Calu3 (cell line): ENCODE data around the gene SCAPER. TPM values are rescaled to one million over a fixed set of nuclear protein-coding genes. Genes with fewer than 3 reads are reported as not detected.
"Not testable (repeated sequence)": the region's sequence is repeated elsewhere in the genome, so short reads cannot be mapped to it uniquely, and the experiment has no call there.

Experiments
- BruUV-seq: library from RNA; stranded (reverse); fragments of 400-500 nt; replicated peaks from 2 replicates; lab custom pipeline; 2021; lab: Mats Ljungman, UMichigan
- CTCF ChIA-PET: fragments of 300-600 bp; sonication (Branson Sonifier 250); formaldehyde crosslinking; loops from one replicate; lab custom pipeline; 2022; ENCODE audit warnings: antibody characterized with exemption; lab: Charles Lee
- DNase-seq: peaks from one replicate; pipeline ENCODE4 v3.0.0; 2022
- H3K27ac Mint-ChIP-seq: one replicate; pipeline ENCODE4 v1.8.0; 2022; ENCODE audit warnings: mixed read lengths; ENCODE audit not compliant: unreplicated experiment
- H3K27me3 Mint-ChIP-seq: one replicate; pipeline ENCODE4 v1.8.0; 2022; ENCODE audit warnings: mixed read lengths; ENCODE audit not compliant: unreplicated experiment
- H3K36me3 Mint-ChIP-seq: one replicate; pipeline ENCODE4 v1.8.0; 2022; ENCODE audit warnings: mild to moderate bottlenecking, moderate library complexity, mixed read lengths; ENCODE audit not compliant: insufficient read depth, unreplicated experiment
- H3K4me1 Mint-ChIP-seq: one replicate; pipeline ENCODE4 v1.8.0; 2022; ENCODE audit warnings: mild to moderate bottlenecking, low read depth, mixed read lengths; ENCODE audit not compliant: unreplicated experiment
- H3K4me3 Mint-ChIP-seq: one replicate; pipeline ENCODE4 v1.8.0; 2022; ENCODE audit warnings: mild to moderate bottlenecking, low read depth, moderate library complexity, mixed read lengths; ENCODE audit not compliant: unreplicated experiment
- H3K9me3 Mint-ChIP-seq: one replicate; pipeline ENCODE4 v1.8.0; 2022; ENCODE audit warnings: low read depth, mixed read lengths; ENCODE audit not compliant: unreplicated experiment
- CTCF ChIP-seq: fragments of 200-600 bp; IDR thresholded peaks from one replicate; pipeline ENCODE4 v1.8.0; 2022; ENCODE audit warnings: antibody characterized with exemption; ENCODE audit not compliant: unreplicated experiment
- intact Hi-C: fragments of 100-400 bp; cut with micrococcal nuclease; formaldehyde crosslinking; loops from one replicate; pipeline ENCODE4 v1.10.0; 2022; ENCODE audit not compliant: unreplicated experiment
- total RNA-seq: library from RNA; stranded (reverse); gene quantifications from 2 replicates; pipeline ENCODE4 v1.2.3, GENCODE V29; 2022

Gene SCAPER
- total RNA-seq, 1 experiment from 2014 or later, result 34.8 TPM

- Mint-ChIP-seq H3K27me3 (no peaks in the 10 kb centered on the region), H3K36me3 (no peaks in the 10 kb centered on the region), H3K27ac (no peak overlapping the region), H3K9me3 (no peaks in the 10 kb centered on the region), H3K4me1 (no peaks in the 10 kb centered on the region), H3K4me3 (no peak overlapping the region)
- intact Hi-C loops, result no loop called here
- DNase-seq, result no peak
- TF ChIP-seq CTCF, result no peak
- CTCF ChIA-PET, result no interaction called here
- no TSS peak for BruUV-seq
Observed at GRCh38 chr15:76514282-76514681, 390.9 kb downstream of the SCAPER start.

GRCh38 chr15:76512971-76513370 is 392.2 kb downstream of the SCAPER start:
- no peaks in the 10 kb centered on the region for H3K9me3 Mint-ChIP-seq

GRCh38 chr15:76510663-76511062 is 394.5 kb downstream of the SCAPER start:
- H3K27ac Mint-ChIP-seq, H3K9me3 Mint-ChIP-seq, BruUV-seq, H3K36me3 Mint-ChIP-seq, H3K27me3 Mint-ChIP-seq, CTCF ChIA-PET, intact Hi-C loops, DNase-seq, H3K4me3 Mint-ChIP-seq, H3K4me1 Mint-ChIP-seq: not testable (repeated sequence)

More at GRCh38 chr15:76512971-76513370, 392.2 kb downstream of the SCAPER start:
- Mint-ChIP-seq H3K27me3 (no peaks in the 10 kb centered on the region), H3K4me1 (no peaks in the 10 kb centered on the region), H3K4me3 (no peak overlapping the region), H3K36me3 (no peaks in the 10 kb centered on the region), H3K27ac (no peak overlapping the region)
- intact Hi-C loops, result no loop called here
- TF ChIP-seq CTCF, result no peak
- BruUV-seq, result no TSS peak
- no peak for DNase-seq
- CTCF ChIA-PET, result no interaction called here

GRCh38 chr15:76503804-76504203 is 401.3 kb downstream of the SCAPER start:
- no TSS peak for BruUV-seq
- intact Hi-C loops, result no loop called here
- Mint-ChIP-seq H3K9me3 (no peaks in the 10 kb centered on the region), H3K27me3 (no peaks in the 10 kb centered on the region), H3K4me3 (no peak overlapping the region), H3K4me1 (no peaks in the 10 kb centered on the region), H3K36me3 (no peaks in the 10 kb centered on the region), H3K27ac (no peak overlapping the region)
- CTCF ChIA-PET, result interaction anchor here (0.6 kb wide), 1 partner anchor 167 kb away, joined by 3 read pairs; the partner anchor contains the start of gene ISL2
- no peak for TF ChIP-seq CTCF
- no peak for DNase-seq

GRCh38 chr15:76503121-76503520 is 402.0 kb downstream of the SCAPER start:
- no peak for TF ChIP-seq CTCF
- Mint-ChIP-seq H3K4me3 (no peak overlapping the region), H3K4me1 (no peaks in the 10 kb centered on the region), H3K27me3 (no peaks in the 10 kb centered on the region), H3K36me3 (no peaks in the 10 kb centered on the region), H3K9me3 (no peaks in the 10 kb centered on the region), H3K27ac (no peak overlapping the region)
- CTCF ChIA-PET, result no interaction called here
- no TSS peak for BruUV-seq
- intact Hi-C loops, result no loop called here
- DNase-seq, result no peak
